ENCODE results near the gene GAS6.

The GAS6 gene

GRCh38 chr13:113862931-113863523 lies 849 bp downstream of the GAS6 start:
- no peaks in the 10 kb centered on the region for H3K27me3 ChIP-seq (ENCODE audit: control insufficient read depth in 1 of 2, insufficient read depth in 2 of 2, low read length in 2 of 2)
- H3K36me3 ChIP-seq (ENCODE audit: insufficient read depth, low read length), result no peaks in the 10 kb centered on the region
- H3K4me1 ChIP-seq (ENCODE audit: insufficient read depth, low read length), result peaks cover 7% of the 10 kb centered on the region
- peak overlapping the region; percentile 82 for H3K27ac ChIP-seq (ENCODE audit: low read depth, low read length)
- no peaks in the 10 kb centered on the region for H3K9me3 ChIP-seq (ENCODE audit: low read length)
- peak overlapping the region; percentile 49 to 96 for H3K4me3 ChIP-seq (ENCODE audit: low read depth in 1 of 2, low read length in 2 of 2)
- no peak overlapping the region for H3K9ac ChIP-seq (ENCODE audit: low read length)

DNA sequence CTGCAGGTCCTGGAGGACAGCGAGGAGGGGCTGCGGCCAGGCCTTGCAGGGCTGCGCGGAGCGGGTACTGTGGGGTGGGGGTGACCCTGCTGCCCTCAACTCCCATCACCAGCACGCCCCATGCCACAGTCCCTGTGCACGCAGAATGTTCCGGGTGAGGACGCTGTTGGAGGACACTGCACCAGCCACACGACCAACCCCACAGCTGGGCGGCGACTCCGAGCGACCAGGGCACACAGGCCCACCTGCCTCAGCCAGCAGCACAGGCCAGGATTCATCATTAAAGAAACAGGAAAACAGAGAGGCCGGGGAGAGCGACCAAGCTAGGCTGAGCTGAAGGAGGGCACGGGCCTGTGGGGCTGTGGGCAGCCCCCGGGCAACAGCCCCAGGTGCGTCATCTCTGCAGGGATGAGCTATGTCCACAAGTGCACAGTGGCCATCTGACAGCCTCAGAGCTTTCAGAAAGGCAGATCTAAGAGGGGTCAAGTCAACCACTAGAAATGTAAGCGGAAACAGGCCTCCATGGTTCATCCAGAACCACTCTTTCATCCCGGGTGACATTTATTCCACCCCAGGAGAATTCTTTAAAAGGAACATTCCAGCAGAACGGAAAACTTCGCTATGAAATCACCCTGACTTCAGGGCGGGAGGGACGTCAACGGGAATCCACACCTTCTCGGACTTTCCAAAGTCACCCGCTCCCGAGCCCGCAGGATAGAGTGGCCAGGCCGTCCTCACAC lies 1.5 kb downstream of the GAS6 start:
- Histone ChIP-seq H3K4me3 (ENCODE audit: low read depth in 1 of 2, low read length in 2 of 2) (peak overlapping the region; percentile 49 to 96), H3K36me3 (ENCODE audit: insufficient read depth, low read length) (no peaks in the 10 kb centered on the region), H3K27me3 (ENCODE audit: control insufficient read depth in 1 of 2, insufficient read depth in 2 of 2, low read length in 2 of 2) (no peaks in the 10 kb centered on the region), H3K4me1 (ENCODE audit: insufficient read depth, low read length) (peaks cover 7% of the 10 kb centered on the region), H3K9ac (ENCODE audit: low read length) (no peak overlapping the region), H3K27ac (ENCODE audit: low read depth, low read length) (peak overlapping the region; percentile 82), H3K9me3 (ENCODE audit: low read length) (no peaks in the 10 kb centered on the region)

DNA sequence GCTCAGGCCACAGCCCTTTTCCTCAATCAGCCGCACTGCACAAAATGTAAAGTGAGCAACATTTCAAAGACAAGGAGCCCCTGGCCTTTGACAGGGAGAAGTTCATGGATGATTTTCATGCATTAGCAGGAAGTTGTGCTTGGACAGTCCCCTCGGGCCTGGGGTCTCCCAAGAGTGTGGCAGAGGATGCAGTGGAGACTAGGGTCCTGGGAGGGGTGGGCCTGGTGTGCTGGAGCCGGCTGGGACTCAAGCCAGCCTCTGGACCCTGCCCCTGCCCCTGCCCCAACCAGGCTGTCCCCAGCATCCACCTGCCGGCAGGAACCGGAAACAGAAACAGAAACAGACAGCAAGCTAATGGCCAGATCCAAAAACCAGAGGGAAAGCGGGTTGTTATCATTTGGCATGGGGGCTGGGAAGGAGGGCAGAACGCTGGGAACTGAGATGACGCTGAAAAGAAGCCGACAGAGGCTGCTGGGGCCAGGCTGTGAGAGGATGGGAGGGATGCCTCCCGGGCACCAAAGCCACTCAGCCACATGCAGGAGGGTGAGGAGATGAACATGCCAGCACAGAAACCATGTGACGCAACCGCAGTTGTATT lies 2.3 kb downstream of the GAS6 start:
- no peaks in the 10 kb centered on the region for H3K27me3 ChIP-seq (ENCODE audit: control insufficient read depth in 1 of 2, insufficient read depth in 2 of 2, low read length in 2 of 2)
- no peak overlapping the region for H3K9ac ChIP-seq (ENCODE audit: low read length)
- H3K9me3 ChIP-seq (ENCODE audit: low read length), result no peaks in the 10 kb centered on the region
- H3K4me1 ChIP-seq (ENCODE audit: insufficient read depth, low read length), result peaks cover 7% of the 10 kb centered on the region
- H3K36me3 ChIP-seq (ENCODE audit: insufficient read depth, low read length), result no peaks in the 10 kb centered on the region
- H3K4me3 ChIP-seq (ENCODE audit: low read depth in 1 of 2, low read length in 2 of 2), result no peak overlapping the region
- peak overlapping the region; percentile 23 for H3K27ac ChIP-seq (ENCODE audit: low read depth, low read length)

GRCh38 chr13:113860665-113861432 lies 3.0 kb downstream of the GAS6 start:
- Histone ChIP-seq H3K27ac (ENCODE audit: low read depth, low read length) (no peak overlapping the region), H3K27me3 (ENCODE audit: control insufficient read depth in 1 of 2, insufficient read depth in 2 of 2, low read length in 2 of 2) (no peaks in the 10 kb centered on the region), H3K9me3 (ENCODE audit: low read length) (no peaks in the 10 kb centered on the region), H3K4me1 (ENCODE audit: insufficient read depth, low read length) (peaks cover 7% of the 10 kb centered on the region), H3K36me3 (ENCODE audit: insufficient read depth, low read length) (no peaks in the 10 kb centered on the region), H3K9ac (ENCODE audit: low read length) (no peak overlapping the region), H3K4me3 (ENCODE audit: low read depth in 1 of 2, low read length in 2 of 2) (no peak overlapping the region)

- H3K4me3 ChIP-seq (ENCODE audit: low read depth in 1 of 2, low read length in 2 of 2), result no peak overlapping the region
- no peak overlapping the region for H3K9ac ChIP-seq (ENCODE audit: low read length)
Measured at GRCh38 chr13:113860051-113860664, 3.7 kb downstream of the GAS6 start.

GRCh38 chr13:113859311-113860050 lies 4.4 kb downstream of the GAS6 start:
- H3K27ac ChIP-seq (ENCODE audit: low read depth, low read length), result no peak overlapping the region
- no peak overlapping the region for H3K9ac ChIP-seq (ENCODE audit: low read length)
- H3K27me3 ChIP-seq (ENCODE audit: control insufficient read depth in 1 of 2, insufficient read depth in 2 of 2, low read length in 2 of 2), result no peaks in the 10 kb centered on the region
- H3K9me3 ChIP-seq (ENCODE audit: low read length), result no peaks in the 10 kb centered on the region
- H3K4me3 ChIP-seq (ENCODE audit: low read depth in 1 of 2, low read length in 2 of 2), result no peak overlapping the region
- H3K36me3 ChIP-seq (ENCODE audit: insufficient read depth, low read length), result no peaks in the 10 kb centered on the region
- H3K4me1 ChIP-seq (ENCODE audit: insufficient read depth, low read length), result peaks cover 5% of the 10 kb centered on the region

More at GRCh38 chr13:113860051-113860664, 3.7 kb downstream of the GAS6 start:
- no peaks in the 10 kb centered on the region for H3K27me3 ChIP-seq (ENCODE audit: control insufficient read depth in 1 of 2, insufficient read depth in 2 of 2, low read length in 2 of 2)
- H3K4me1 ChIP-seq (ENCODE audit: insufficient read depth, low read length), result peaks cover 7% of the 10 kb centered on the region
- H3K36me3 ChIP-seq (ENCODE audit: insufficient read depth, low read length), result no peaks in the 10 kb centered on the region
- H3K9me3 ChIP-seq (ENCODE audit: low read length), result no peaks in the 10 kb centered on the region
- no peak overlapping the region for H3K27ac ChIP-seq (ENCODE audit: low read depth, low read length)

DNA sequence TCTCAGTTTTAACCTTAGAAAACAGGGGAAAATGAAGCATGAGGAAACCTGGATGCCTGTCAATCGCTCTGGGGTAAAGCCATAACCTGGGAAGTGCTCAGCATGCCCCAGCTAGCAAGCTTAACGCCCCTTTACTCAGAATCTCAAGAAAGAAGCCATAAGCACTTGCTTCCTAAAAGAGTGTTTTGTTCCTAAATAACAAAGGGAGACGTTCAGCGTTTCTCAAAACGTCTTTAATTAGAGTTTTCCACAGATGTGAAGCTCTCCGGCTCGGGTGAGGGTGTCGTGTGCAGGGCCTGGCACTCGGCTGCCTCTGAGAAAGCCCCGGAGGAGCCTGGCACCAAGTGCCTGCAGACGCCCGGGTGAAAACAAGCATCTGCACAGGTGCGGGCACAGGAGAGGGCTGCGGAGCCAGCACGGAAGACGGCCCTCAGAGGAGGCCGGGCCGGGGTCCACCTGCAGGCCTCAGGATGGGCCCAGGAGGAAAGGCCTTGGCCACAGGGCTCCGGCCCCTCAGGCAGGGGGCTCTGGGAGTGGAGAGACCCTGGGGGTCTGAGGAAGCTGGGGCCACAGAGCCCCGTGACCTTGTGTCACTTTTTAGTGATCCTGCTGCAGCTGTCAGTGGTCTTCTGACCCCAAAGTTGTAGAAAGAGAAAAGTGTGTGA lies 6.2 kb downstream of the GAS6 start:
- no peaks in the 10 kb centered on the region for H3K9me3 ChIP-seq (ENCODE audit: low read length)
- H3K27me3 ChIP-seq (ENCODE audit: control insufficient read depth in 1 of 2, insufficient read depth in 2 of 2, low read length in 2 of 2), result no peaks in the 10 kb centered on the region
- no peak overlapping the region for H3K4me3 ChIP-seq (ENCODE audit: low read depth in 1 of 2, low read length in 2 of 2)
- no peaks in the 10 kb centered on the region for H3K36me3 ChIP-seq (ENCODE audit: insufficient read depth, low read length)
- H3K4me1 ChIP-seq (ENCODE audit: insufficient read depth, low read length), result peaks cover 19% of the 10 kb centered on the region
- no peak overlapping the region for H3K9ac ChIP-seq (ENCODE audit: low read length)
- no peak overlapping the region for H3K27ac ChIP-seq (ENCODE audit: low read depth, low read length)

GRCh38 chr13:113856716-113857065 lies 7.2 kb downstream of the GAS6 start:
- peaks cover 19% of the 10 kb centered on the region for H3K4me1 ChIP-seq (ENCODE audit: insufficient read depth, low read length)
- no peak overlapping the region for H3K4me3 ChIP-seq (ENCODE audit: low read depth in 1 of 2, low read length in 2 of 2)
- no peaks in the 10 kb centered on the region for H3K27me3 ChIP-seq (ENCODE audit: control insufficient read depth in 1 of 2, insufficient read depth in 2 of 2, low read length in 2 of 2)
- no peaks in the 10 kb centered on the region for H3K36me3 ChIP-seq (ENCODE audit: insufficient read depth, low read length)
- H3K9me3 ChIP-seq (ENCODE audit: low read length), result no peaks in the 10 kb centered on the region
- H3K27ac ChIP-seq (ENCODE audit: low read depth, low read length), result no peak overlapping the region
- no peak overlapping the region for H3K9ac ChIP-seq (ENCODE audit: low read length)

GRCh38 chr13:113855931-113856715 lies 7.8 kb downstream of the GAS6 start:
- no peaks in the 10 kb centered on the region for H3K27me3 ChIP-seq (ENCODE audit: control insufficient read depth in 1 of 2, insufficient read depth in 2 of 2, low read length in 2 of 2)
- no peak overlapping the region for H3K4me3 ChIP-seq (ENCODE audit: low read depth in 1 of 2, low read length in 2 of 2)
- H3K9me3 ChIP-seq (ENCODE audit: low read length), result no peaks in the 10 kb centered on the region
- H3K36me3 ChIP-seq (ENCODE audit: insufficient read depth, low read length), result no peaks in the 10 kb centered on the region
- no peak overlapping the region for H3K9ac ChIP-seq (ENCODE audit: low read length)
- no peak overlapping the region for H3K27ac ChIP-seq (ENCODE audit: low read depth, low read length)
- H3K4me1 ChIP-seq (ENCODE audit: insufficient read depth, low read length), result peaks cover 19% of the 10 kb centered on the region
